ENCODE results near the gene PARP3. TPM values are rescaled to one million over a fixed set of nuclear protein-coding genes. Genes with fewer than 3 reads are reported as not detected.

PARP3 gene
- total and polyA plus RNA-seq, 2 of the 8 experiments (the other 6 are each of a cell fraction or from before 2014, with no cell fraction given): 1.3 to 1.6 TPM

GRCh38 chr3:51950899-51951298 lies 8.7 kb downstream of the PARP3 start:
- Histone ChIP-seq H3K79me2 (ENCODE audit: control insufficient read depth in 1 of 2, insufficient read depth in 2 of 2, low read length in 2 of 2) (no peaks in the 10 kb centered on the region), H4K91ac (replicated peaks; ENCODE audit: insufficient read length, low read length) (no peak overlapping the region), H3K9ac (replicated peaks in 1 of 4; ENCODE audit: extremely low read depth in 1 of 4, low read depth in 3 of 4, low read length in 3 of 4) (no peak overlapping the region), H4K8ac (ENCODE audit: extremely low read depth, insufficient read depth, low read length) (no peak overlapping the region), H2AK5ac (ENCODE audit: low read depth, low read length) (no peak overlapping the region), H3K23me2 (ENCODE audit: low read depth, low read length) (peaks cover 4% of the 10 kb centered on the region; the same call in 1 of the 2 replicates), H3K18ac (ENCODE audit: extremely low read depth, low read length) (no peak overlapping the region), H3K4me1 (replicated peaks in 1 of 4; ENCODE audit: control insufficient read depth in 3 of 4, insufficient read depth in 4 of 4, low read length in 3 of 4) (peaks cover 0 to 8% (median 5%) of the 10 kb centered on the region in 4 experiments; a peak in 6 of 7 replicates), H2BK120ac (replicated peaks; ENCODE audit: low read depth, low read length) (no peak overlapping the region), H2BK12ac (ENCODE audit: low read depth, low read length) (no peak overlapping the region), H3K4me3 (ENCODE audit: extremely low read depth in 1 of 4, insufficient read depth in 2 of 4, low read depth in 3 of 4, low read length in 4 of 4) (no peak overlapping the region), H3K4ac (replicated peaks; ENCODE audit: insufficient read length, low read depth, low read length) (no peak overlapping the region), H3K27ac (ENCODE audit: low read depth, low read length) (no peak overlapping the region), H2BK5ac (ENCODE audit: low read depth, low read length) (no peak overlapping the region), H3K23ac (ENCODE audit: insufficient read length) (no peak overlapping the region), H3K56ac (replicated peaks; ENCODE audit: insufficient read length, low read depth, low read length) (no peak overlapping the region), H3K4me2 (ENCODE audit: insufficient read depth in 1 of 2, low read depth in 2 of 2, low read length in 2 of 2) (no peak overlapping the region), H2AFZ (ENCODE audit: low read length) (no peak overlapping the region), H4K20me1 (replicated peaks in 1 of 2; ENCODE audit: control insufficient read depth in 1 of 2, insufficient read depth in 2 of 2, low read length in 2 of 2) (no peaks in the 10 kb centered on the region), H2BK15ac (ENCODE audit: low read length) (no peak overlapping the region), H3K36me3 (ENCODE audit: control insufficient read depth in 2 of 4, insufficient read depth in 4 of 4, low read length in 3 of 4) (no peaks in the 10 kb centered on the region), H2BK20ac (ENCODE audit: low read length) (no peak overlapping the region), H3K14ac (ENCODE audit: insufficient read length) (no peak overlapping the region), H4K5ac (ENCODE audit: insufficient read length, low read depth, low read length) (no peak overlapping the region), H3K27me3 (replicated peaks in 1 of 4; ENCODE audit: control insufficient read depth in 3 of 4, extremely low read depth in 1 of 4, insufficient read depth in 3 of 4, low read length in 3 of 4) (peaks cover 15 to 33% (median 28%) of the 10 kb centered on the region in 4 experiments), H3K9me3 (ENCODE audit: insufficient read depth in 2 of 2, low read depth in 1 of 2, low read length in 1 of 2) (no peaks in the 10 kb centered on the region), H3K79me1 (ENCODE audit: low read depth, low read length) (no peaks in the 10 kb centered on the region)
- WGBS, 2 experiments (ENCODE audit: extremely low coverage in 1 of 2, insufficient coverage in 1 of 2, insufficient read length in 1 of 2, insufficient replicate concordance in 2 of 2, low coverage in 1 of 2, low lambda C conversion rate in 2 of 2, missing lambda C conversion rate in 1 of 2): 84% methylated on average over 2 of the region's 2 CpGs; no CpG with 5 or more reads in 1 of the 2 experiments
- ChIA-PET POLR2A (ENCODE audit: partially characterized antibody) (interaction anchor here (0.6 to 15.7 kb wide), 4 partner anchors 10 to 379 kb away, joined by 3 to 148 read pairs (median 68); partner anchors contain the start of genes PCBP4, RPL29 and RRP9), CTCF (ENCODE audit: partially characterized antibody) (interaction anchor here (0.6 to 5.7 kb wide), 8 partner anchors 8 to 1409 kb away, joined by 3 to 29 read pairs (median 4); partner anchors contain the start of genes ABHD14B, ACY1, PARP3 and RRP9)
- DNase-seq (ENCODE audit: low read depth in 1 of 2, low spot score in 2 of 2) (no peak), FAIRE-seq (no peak)
- TF ChIP-seq ATF3 (IDR thresholded peaks at IDR 0.05; ENCODE audit: insufficient read depth, low read depth, low read length): no peak
- TF ChIP-seq SAP30 (IDR thresholded peaks at IDR 0.05; ENCODE audit: insufficient read depth, insufficient replicate concordance, low read length): no peak
- TF ChIP-seq BACH1 (IDR thresholded peaks at IDR 0.05; ENCODE audit: low read length): no peak
- no peak for TF ChIP-seq TAF7 (optimal IDR thresholded peaks at IDR 0.05; ENCODE audit: borderline replicate concordance, low read depth, low read length)
- no peak for TF ChIP-seq SIX5 (IDR thresholded peaks at IDR 0.05; ENCODE audit: low read depth, low read length)
- TF ChIP-seq KDM5A (IDR thresholded peaks at IDR 0.05; ENCODE audit: low read length): no peak
- TF ChIP-seq SIRT6 (IDR thresholded peaks at IDR 0.05; ENCODE audit: low read length): no peak
- TF ChIP-seq, protein P1, sequence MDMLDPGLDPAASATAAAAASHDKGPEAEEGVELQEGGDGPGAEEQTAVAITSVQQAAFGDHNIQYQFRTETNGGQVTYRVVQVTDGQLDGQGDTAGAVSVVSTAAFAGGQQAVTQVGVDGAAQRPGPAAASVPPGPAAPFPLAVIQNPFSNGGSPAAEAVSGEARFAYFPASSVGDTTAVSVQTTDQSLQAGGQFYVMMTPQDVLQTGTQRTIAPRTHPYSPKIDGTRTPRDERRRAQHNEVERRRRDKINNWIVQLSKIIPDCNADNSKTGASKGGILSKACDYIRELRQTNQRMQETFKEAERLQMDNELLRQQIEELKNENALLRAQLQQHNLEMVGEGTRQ (IDR thresholded peaks at IDR 0.05; ENCODE audit: low read length): no peak
- TF ChIP-seq JUND (IDR thresholded peaks at IDR 0.05; ENCODE audit: low read length): no peak
- no peak for TF ChIP-seq RFX5 (IDR thresholded peaks at IDR 0.05; ENCODE audit: borderline replicate concordance, low read depth, low read length)
- no peak for TF ChIP-seq POLR2A (IDR thresholded peaks at IDR 0.05; ENCODE audit: control extremely low read depth in 1 of 2, low read depth in 2 of 2, low read length in 2 of 2)
